AG10803 (cell line): Measurements from ENCODE around the gene ANKRD63.

Experiments used
- DNase-seq: peaks from one replicate; pipeline ENCODE4 v3.0.0; 2010; ENCODE audit warnings: low read depth
- H3K4me3 ChIP-seq: 2 replicates; pipeline ENCODE4 v1.5.1; 2011; ENCODE audit warnings: mild to moderate bottlenecking, low read length, control low read depth
- CTCF ChIP-seq: conservative IDR thresholded peaks from 2 replicates; pipeline ENCODE4 v1.5.1; 2011; ENCODE audit warnings: mild to moderate bottlenecking, low read length, control low read depth, inconsistent platforms

Gene ANKRD63

DNA sequence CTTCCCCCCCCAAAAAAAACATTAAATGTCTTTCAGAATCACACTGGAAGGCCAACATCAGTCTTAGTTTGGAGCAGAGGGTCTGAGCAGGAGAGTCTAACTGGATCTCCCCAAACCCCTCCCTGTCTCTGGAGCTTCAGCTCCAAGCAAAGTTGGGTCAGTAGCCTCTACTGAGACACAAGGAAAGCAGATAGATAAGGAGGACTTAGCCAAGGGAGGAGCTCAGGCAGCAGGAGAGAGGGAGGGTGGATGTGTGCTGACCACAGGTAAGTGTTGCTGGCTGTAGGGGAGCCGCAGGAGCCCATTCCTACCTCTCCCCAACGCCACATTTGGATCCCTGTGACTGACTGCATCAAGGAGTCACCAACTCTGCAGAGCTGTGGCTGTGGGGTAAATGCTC, 17.9 kb upstream of the ANKRD63 start:
- H3K4me3 ChIP-seq: no peak overlapping the region
- no peak for DNase-seq
- TF ChIP-seq CTCF: no peak

GRCh38 chr15:40300367-40300766, 17.5 kb upstream of the ANKRD63 start:
- no peak for TF ChIP-seq CTCF
- DNase-seq: no peak
- no peak overlapping the region for H3K4me3 ChIP-seq

DNA sequence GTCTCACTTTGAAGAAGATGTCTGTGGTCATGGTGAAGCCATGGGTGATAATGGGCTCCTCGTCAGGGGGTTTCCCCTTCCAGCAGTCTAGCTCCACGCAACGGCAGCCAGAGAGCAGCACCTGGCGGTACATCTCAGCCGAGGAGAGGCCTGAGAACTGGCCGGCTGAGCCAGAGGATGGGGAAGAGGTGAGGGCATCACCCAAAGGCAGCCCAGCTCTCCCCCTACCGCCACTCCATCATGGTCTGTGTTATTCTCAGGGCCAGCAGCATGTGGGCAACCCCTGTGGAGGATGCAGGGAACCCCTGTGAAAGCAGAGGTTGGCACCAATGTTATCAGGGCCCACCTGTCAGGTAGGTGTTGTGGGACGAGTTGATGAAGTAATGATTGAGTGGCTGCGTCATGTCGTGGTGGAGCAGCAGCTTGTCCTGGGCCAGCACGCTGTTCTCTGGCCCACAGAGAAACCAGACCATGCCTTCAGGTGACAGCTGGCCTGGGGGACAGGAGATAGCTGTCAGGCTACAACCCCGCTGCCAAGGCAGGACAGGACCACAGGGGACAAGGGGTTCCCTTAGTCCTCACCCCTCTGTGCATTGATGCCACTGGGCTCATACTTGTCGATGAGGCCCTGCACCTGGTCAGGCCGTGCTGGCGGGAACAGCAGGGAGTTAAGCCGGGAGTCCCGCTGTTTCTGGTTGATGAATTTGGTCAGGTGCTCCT, 15.5 kb upstream of the ANKRD63 start:
- no peak for TF ChIP-seq CTCF
- no peak for DNase-seq
- no peak overlapping the region for H3K4me3 ChIP-seq

DNA sequence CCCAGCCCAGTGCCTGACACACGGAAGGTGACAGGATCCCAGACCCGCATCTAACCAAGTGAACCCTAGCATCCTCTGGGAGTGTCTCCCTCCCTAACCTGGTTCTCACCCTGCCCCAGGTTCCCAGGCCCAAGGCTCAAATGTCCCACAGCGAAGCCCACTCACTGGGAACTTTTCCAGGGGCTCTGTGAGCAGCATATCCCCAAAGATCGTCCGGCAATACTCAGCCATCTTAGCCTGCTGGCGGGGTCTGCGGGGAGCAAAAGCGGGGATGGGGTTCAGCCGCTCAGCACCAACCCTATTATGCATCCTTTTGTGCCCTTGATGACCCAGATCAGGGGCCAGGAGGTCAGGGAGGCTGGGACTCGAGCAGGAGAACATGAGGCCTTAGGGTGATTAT, 14.5 kb upstream of the ANKRD63 start:
- no peak for TF ChIP-seq CTCF
- H3K4me3 ChIP-seq: no peak overlapping the region
- no peak for DNase-seq

DNA sequence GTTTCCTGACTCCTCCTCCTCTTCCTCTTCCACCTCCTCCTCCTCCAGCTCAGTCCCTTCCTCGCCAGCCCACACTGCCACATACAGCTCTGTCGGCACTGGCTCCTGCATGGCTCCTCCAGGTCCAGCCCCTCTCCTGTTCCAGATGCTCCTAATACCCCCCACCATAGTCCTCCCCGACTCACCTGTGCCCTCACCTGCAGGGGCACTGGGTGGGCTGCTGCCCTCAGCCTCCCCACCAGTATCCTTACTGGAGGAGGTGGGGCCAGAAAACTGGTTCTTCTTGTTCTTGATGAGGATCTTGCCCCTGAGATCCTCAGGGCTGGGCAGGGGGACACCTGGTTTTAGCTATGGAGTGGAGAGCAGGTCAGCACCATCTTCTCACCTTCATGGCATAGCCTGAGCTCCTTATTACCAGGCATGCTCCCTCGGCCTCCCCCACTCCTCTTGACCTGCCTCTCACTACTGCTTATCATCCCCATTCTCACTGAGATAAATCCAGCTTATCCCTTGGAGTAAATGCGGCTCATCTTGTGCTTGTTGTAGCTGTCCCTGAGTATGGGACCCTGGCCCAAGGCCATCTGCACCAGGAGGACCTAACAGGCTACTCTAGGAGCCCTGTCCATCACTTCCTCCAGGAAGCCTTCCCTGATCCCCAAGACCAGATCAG, 13.8 kb upstream of the ANKRD63 start:
- no peak for TF ChIP-seq CTCF
- no peak overlapping the region for H3K4me3 ChIP-seq
- DNase-seq: no peak

- H3K4me3 ChIP-seq: no peak overlapping the region
- no peak for TF ChIP-seq CTCF
- DNase-seq: no peak
Measured at GRCh38 chr15:40295877-40296560, 13.2 kb upstream of the ANKRD63 start.
